ENCODE results near the gene HOXA6.

Gene HOXA6

GRCh38 chr7:27111751-27112277, 35.8 kb downstream of the HOXA6 start:
- DNase-seq (ENCODE audit: low read depth in 1 of 2, low spot score in 1 of 2): no peak

DNA sequence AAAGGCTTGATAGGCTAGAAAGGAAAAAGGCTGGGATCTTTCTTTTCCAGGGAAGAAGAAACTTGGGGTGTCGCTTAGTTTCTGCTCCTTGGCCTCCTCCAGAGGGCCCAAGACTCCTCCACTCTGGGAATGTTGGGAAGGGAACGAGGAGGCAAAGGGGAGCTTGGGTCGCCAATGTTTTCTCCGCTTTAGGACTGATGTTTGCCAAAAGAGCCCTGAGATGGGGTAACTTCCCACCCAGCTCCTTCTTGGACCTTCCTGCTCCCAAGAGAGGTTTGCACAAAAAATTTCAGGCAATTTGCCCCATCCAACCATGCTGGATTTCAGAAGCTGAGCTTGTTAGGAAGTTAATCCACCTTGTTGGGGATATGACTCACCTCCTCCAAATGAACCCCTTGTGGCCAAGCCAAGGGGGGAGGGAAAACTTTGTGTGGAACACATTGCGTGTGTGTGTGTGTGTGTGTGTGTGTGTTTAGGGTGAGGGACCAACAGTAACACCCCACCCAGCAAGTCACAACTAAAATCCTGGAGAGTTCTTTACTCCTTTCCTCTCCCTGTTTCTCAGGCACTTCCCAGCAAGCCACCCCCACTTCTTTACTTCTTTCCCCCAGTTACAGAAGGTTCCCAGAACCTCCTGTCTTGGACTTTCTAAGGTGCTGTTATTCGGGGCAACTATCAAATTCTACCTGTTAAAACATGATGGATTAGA, 36.4 kb downstream of the HOXA6 start:
- DNase-seq (ENCODE audit: low read depth in 1 of 2, low spot score in 1 of 2): no peak

- DNase-seq (ENCODE audit: low read depth in 1 of 2, low spot score in 1 of 2): no peak
Measured at GRCh38 chr7:27110186-27111031, 37.2 kb downstream of the HOXA6 start.

- no peak for DNase-seq (ENCODE audit: low read depth in 1 of 2, low spot score in 1 of 2)
Measured at GRCh38 chr7:27109466-27110185, 37.9 kb downstream of the HOXA6 start.

- no peak for DNase-seq (ENCODE audit: low read depth in 1 of 2, low spot score in 1 of 2)
Measured at GRCh38 chr7:27108390-27109127, 39.0 kb downstream of the HOXA6 start.

DNA sequence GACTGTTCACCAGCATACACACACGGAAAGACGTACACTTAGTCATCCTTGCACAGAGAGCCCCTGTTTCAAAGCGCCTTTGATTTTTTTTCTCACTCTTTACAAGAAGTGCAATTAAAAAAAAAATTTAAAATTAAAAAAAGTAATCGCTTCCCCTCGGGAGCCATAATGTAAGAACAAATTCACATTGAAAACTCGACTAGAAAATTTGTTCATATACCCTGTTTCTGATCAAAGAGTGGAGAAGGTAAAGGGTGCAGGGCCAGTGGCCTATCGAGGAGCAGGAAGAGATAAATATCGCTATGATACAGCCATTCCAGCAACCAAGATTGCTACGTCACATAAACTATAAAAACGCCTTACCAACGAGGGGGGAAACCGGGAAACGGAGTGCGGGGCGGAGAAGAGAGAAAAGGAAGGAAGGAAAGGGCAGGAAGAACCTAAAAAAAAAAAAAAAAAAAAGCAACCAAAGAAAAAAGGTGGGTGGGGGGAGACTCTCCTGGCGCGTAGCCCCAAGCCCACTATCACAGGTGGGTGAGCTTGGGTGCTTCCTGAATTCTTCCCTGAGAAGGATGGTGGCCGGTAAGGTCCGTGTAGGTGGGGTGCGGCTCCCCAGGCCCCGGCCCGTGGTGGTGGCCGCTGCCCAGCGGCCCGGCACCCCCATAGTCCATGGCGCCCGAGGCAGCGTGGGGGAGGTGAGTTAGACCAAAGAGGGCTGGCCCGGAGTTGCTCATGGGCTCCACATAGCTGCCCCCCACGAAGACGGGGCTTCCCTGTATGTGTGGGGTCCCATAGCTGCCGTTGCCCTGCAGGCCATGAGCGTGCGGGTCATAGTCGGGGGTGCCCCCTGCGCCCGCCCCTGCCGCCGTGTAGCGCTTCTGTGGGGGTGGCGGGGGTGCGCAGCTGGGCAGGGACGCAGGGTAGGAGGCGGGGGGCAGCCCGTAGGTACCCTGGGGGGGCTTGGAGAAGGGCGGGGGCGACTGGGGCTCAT, 39.9 kb downstream of the HOXA6 start:
- no peak for DNase-seq (ENCODE audit: low read depth in 1 of 2, low spot score in 1 of 2)

DNA sequence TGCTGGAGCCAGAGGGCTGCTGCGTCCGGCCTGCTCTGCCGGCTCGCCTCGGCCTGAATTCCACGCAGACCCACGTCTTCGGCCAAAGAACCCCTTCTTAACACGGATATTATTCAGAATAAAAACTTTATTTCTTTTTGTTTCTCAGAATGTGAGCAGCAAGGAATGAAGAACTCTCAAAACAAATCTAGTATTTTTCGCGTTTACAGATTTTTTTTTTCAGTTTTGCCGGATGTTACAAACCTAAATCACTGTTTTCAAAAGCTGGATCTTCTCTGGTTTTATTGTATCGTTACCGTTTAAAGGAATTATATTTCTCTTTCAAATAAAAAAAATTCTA, 40.7 kb downstream of the HOXA6 start:
- no peak for DNase-seq (ENCODE audit: low read depth in 1 of 2, low spot score in 1 of 2)

- DNase-seq (ENCODE audit: low read depth in 1 of 2, low spot score in 1 of 2): no peak
Measured at GRCh38 chr7:27106181-27106900, 41.2 kb downstream of the HOXA6 start.

GRCh38 chr7:27105301-27106031, 42.1 kb downstream of the HOXA6 start:
- no peak for DNase-seq (ENCODE audit: low read depth in 1 of 2, low spot score in 1 of 2)

GRCh38 chr7:27104341-27105058, 43.1 kb downstream of the HOXA6 start:
- DNase-seq (ENCODE audit: low read depth in 1 of 2, low spot score in 1 of 2): no peak

DNA sequence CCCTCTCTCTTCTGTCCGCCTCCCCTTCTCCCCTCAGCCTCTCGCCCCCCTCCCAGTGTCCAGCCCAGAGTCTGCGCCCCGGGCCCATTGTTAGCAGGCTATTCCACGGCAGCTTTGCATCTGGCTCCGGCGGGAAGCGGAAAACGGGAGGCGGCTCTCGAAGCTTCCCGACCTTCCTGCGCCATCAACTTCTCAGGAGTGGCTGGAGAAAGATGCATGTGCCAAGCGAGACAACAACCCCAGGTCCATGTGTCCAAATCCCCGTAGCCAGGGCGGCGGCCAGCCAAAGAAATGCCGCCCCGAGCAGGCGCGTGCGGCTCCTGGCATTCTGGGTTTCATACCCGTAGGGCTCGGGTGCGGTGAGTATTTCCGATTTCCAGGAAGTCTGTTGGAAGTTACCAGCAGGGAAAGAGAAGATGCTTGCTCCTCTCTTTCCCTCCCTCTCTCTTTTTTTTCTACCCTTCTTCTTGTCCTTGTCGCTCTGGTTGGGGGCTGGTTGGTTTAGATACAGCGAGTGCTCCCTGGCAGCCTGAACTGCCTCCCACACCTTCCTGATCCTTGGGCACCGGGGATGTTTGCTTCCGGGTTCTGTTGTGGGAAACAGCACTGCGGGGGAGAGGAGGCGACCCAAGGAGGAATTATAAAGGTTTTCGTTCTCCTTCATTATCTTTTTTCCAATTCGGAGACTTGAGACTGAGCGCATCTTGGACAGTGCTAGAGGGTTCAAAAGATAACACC, 43.9 kb downstream of the HOXA6 start:
- DNase-seq (ENCODE audit: low read depth in 1 of 2, low spot score in 1 of 2): no peak

DNA sequence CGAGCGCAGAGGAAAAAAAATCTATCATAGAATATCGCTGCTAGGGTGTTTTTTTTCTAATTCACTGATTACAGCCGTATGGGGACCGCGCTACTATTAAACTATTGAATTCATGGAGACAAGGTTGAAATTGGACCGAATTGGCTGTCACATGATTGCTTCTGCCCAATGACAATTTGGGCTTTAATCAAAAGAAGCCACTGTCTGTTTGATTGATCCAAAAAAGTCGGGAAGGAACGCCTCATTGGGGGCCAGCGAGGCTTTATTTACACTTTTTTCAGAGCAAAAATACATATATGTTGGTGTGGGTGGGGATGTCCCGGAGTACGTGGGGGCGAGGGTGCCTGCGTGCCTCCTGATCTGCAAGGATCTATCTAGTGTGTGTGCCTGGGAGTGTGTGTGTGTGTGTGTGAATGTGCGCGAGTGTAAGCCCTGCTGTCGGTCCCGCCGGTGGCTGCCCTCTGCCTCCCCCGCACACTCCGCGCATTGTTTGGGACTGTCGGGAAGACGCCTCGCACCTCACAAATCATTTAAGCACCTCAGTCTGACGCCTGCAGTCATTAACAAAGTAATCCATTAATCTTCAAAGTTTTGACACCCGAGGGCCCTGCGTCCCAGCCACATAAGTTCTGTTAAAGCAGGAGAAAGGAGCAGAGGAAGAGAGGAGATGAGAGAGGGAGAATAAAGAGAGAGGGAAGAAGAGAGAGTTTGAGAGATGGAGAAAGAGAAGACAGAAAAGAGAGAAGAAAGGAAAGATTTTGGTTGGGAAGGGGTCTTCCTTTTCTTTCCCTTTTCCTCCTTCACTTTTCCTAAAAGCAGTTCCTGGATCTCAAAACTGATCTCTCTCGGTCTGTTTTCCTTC, 44.8 kb downstream of the HOXA6 start, which contains the start of gene HOXA2:
TSS of gene HOXA2 (minus strand) at position 103 of the 862 bp plus-strand sequence. CDS start 183 bp downstream, outside the sequence.
- DNase-seq (ENCODE audit: low read depth in 1 of 2, low spot score in 1 of 2): no peak

GRCh38 chr7:27101957-27102580, 45.5 kb downstream of the HOXA6 start:
- DNase-seq (ENCODE audit: low read depth in 1 of 2, low spot score in 1 of 2): no peak

DNA sequence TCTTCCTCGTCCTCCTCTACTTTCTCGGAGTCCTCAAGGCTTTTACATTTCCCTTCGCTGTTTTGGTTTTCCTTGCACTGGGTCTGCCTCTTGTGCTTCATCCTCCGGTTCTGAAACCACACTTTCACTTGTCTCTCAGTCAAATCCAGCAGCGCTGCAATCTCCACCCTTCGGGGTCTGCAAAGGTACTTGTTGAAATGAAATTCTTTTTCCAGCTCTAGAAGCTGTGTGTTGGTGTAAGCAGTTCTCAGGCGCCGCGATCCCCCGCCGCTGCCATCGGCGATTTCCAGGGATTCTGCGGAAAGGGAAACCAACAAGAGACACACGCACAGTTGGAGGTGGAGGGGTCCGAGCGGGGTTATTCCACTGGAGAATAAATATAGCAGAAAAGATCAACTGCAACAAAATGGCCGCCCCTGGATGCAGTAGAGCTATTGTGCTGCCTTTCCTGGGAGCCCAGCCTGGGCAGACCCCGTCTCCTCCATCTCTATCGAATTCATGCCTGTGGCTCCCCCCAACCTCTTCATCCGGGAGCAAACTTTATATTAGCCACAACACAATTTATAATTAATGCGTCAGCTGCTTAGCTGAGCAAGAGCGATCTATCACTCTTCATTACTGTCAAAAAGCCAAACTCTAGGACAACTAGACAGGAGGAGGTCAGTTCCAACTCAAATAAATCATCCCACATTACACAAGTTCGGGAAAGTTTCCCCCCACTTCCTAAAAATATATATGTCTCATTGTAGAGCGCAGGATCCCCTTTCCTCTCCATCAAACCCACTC, 46.2 kb downstream of the HOXA6 start:
- no peak for DNase-seq (ENCODE audit: low read depth in 1 of 2, low spot score in 1 of 2)

- DNase-seq (ENCODE audit: low read depth in 1 of 2, low spot score in 1 of 2): no peak
Measured at GRCh38 chr7:27100694-27101170, 46.8 kb downstream of the HOXA6 start.
